Measurements from ENCODE around the gene ZNF19.

DNA sequence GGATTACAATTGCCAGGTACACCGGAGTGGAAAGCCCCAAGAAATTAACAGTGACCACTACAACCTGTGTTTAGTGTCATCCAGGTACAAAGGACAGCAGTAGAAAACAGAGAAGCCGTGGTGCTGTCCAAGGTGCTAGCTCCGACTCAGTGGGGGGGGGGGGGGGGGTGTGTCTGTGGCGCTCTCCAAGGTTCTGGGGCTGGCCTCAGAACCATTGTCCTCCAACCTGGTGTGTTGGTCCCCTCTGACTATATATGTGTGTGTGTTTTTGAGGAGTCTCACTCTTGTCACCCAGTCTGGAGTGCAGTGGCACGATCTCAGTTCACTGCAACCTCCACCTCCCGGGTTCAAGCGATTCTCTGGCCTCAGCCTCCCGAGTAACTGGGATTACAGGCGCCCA lies 21.3 kb downstream of the ZNF19 start:
- TF ChIP-seq, protein P1, sequence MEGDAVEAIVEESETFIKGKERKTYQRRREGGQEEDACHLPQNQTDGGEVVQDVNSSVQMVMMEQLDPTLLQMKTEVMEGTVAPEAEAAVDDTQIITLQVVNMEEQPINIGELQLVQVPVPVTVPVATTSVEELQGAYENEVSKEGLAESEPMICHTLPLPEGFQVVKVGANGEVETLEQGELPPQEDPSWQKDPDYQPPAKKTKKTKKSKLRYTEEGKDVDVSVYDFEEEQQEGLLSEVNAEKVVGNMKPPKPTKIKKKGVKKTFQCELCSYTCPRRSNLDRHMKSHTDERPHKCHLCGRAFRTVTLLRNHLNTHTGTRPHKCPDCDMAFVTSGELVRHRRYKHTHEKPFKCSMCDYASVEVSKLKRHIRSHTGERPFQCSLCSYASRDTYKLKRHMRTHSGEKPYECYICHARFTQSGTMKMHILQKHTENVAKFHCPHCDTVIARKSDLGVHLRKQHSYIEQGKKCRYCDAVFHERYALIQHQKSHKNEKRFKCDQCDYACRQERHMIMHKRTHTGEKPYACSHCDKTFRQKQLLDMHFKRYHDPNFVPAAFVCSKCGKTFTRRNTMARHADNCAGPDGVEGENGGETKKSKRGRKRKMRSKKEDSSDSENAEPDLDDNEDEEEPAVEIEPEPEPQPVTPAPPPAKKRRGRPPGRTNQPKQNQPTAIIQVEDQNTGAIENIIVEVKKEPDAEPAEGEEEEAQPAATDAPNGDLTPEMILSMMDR (IDR thresholded peaks at IDR 0.05; ENCODE audit: low read depth, low read length, missing input control): no peak
- TF ChIP-seq EGR1 (IDR thresholded peaks at IDR 0.05; ENCODE audit: low read depth in 2 of 2): no peak
- no peak for TF ChIP-seq YY1 (IDR thresholded peaks at IDR 0.05)
- no peak for TF ChIP-seq SP1 (IDR thresholded peaks at IDR 0.05)
- TF ChIP-seq, protein P2, sequence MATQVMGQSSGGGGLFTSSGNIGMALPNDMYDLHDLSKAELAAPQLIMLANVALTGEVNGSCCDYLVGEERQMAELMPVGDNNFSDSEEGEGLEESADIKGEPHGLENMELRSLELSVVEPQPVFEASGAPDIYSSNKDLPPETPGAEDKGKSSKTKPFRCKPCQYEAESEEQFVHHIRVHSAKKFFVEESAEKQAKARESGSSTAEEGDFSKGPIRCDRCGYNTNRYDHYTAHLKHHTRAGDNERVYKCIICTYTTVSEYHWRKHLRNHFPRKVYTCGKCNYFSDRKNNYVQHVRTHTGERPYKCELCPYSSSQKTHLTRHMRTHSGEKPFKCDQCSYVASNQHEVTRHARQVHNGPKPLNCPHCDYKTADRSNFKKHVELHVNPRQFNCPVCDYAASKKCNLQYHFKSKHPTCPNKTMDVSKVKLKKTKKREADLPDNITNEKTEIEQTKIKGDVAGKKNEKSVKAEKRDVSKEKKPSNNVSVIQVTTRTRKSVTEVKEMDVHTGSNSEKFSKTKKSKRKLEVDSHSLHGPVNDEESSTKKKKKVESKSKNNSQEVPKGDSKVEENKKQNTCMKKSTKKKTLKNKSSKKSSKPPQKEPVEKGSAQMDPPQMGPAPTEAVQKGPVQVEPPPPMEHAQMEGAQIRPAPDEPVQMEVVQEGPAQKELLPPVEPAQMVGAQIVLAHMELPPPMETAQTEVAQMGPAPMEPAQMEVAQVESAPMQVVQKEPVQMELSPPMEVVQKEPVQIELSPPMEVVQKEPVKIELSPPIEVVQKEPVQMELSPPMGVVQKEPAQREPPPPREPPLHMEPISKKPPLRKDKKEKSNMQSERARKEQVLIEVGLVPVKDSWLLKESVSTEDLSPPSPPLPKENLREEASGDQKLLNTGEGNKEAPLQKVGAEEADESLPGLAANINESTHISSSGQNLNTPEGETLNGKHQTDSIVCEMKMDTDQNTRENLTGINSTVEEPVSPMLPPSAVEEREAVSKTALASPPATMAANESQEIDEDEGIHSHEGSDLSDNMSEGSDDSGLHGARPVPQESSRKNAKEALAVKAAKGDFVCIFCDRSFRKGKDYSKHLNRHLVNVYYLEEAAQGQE (IDR thresholded peaks at IDR 0.05): peak; percentile 99
- no peak for TF ChIP-seq JUND (IDR thresholded peaks at IDR 0.05)
- no peak for TF ChIP-seq RAD21 (IDR thresholded peaks at IDR 0.05)

Data from liver (tissue), 3 donors.